Endodermal cell (in vitro differentiated cells): Measurements from ENCODE around the gene GALM. TPM values are rescaled to one million over a fixed set of nuclear protein-coding genes. Genes with fewer than 3 reads are reported as not detected.
"Not testable (repeated sequence)": the region's sequence is repeated elsewhere in the genome, so short reads cannot be mapped to it uniquely, and the experiment has no call there.

Experiments used
- DNase-seq: peaks from one replicate; pipeline ENCODE4 v3.0.0-alpha.2; 2017
- H3K27ac ChIP-seq: 2 replicates; pipeline ENCODE4 v1.5.1; 2013; ENCODE audit warnings: mild to moderate bottlenecking, low read depth, low read length, moderate library complexity
- H3K27me3 ChIP-seq: 2 replicates; pipeline ENCODE4 v1.6.1; 2013; ENCODE audit warnings: mild to moderate bottlenecking, low read length, moderate library complexity; ENCODE audit not compliant: insufficient read depth, control insufficient read depth, poor library complexity, severe bottlenecking
- H3K36me3 ChIP-seq: 2 replicates; pipeline ENCODE4 v1.7.0; 2013; ENCODE audit warnings: mild to moderate bottlenecking, low read length, moderate library complexity; ENCODE audit not compliant: control insufficient read depth, insufficient read depth
- H3K4me1 ChIP-seq: one replicate; pipeline ENCODE4 v1.7.0; 2013; ENCODE audit warnings: low read length; ENCODE audit not compliant: control insufficient read depth, insufficient read depth
- H3K4me3 ChIP-seq: 2 replicates; pipeline ENCODE4 v1.5.1; 2013; ENCODE audit warnings: mild to moderate bottlenecking, low read length, moderate library complexity
- H3K9ac ChIP-seq: 2 replicates; pipeline ENCODE4 v1.6.1; 2013; ENCODE audit warnings: mild to moderate bottlenecking, low read length, moderate library complexity; ENCODE audit not compliant: poor library complexity, severe bottlenecking; ENCODE audit errors: extremely low read depth
- H3K9me3 ChIP-seq: 2 replicates; pipeline ENCODE4 v1.6.1; 2013; ENCODE audit warnings: mild to moderate bottlenecking, low read length, moderate library complexity; ENCODE audit not compliant: control insufficient read depth
- H3K27ac Mint-ChIP-seq: 2 replicates; pipeline ENCODE4 v1.8.0; 2020; ENCODE audit warnings: mixed read lengths
- H3K27me3 Mint-ChIP-seq: 2 replicates; pipeline ENCODE4 v1.8.0; 2021; ENCODE audit warnings: mild to moderate bottlenecking, mixed read lengths; ENCODE audit not compliant: insufficient read depth
- H3K36me3 Mint-ChIP-seq: 2 replicates; pipeline ENCODE4 v1.8.0; 2020; ENCODE audit warnings: low read depth, mixed read lengths
- H3K4me1 Mint-ChIP-seq: 2 replicates; pipeline ENCODE4 v1.8.0; 2020; ENCODE audit warnings: mixed read lengths
- H3K4me3 Mint-ChIP-seq: 2 replicates; pipeline ENCODE4 v1.8.0; 2020; ENCODE audit warnings: mild to moderate bottlenecking, moderate library complexity, mixed read lengths
- H3K9me3 Mint-ChIP-seq: 2 replicates; pipeline ENCODE4 v1.8.0; 2020; ENCODE audit warnings: mild to moderate bottlenecking, mixed read lengths
- WGBS, 2 experiments: methylation state at CpG; one replicate each; pipeline versions ENCODE4 v1.1.5 to v1.1.7; 2013; ENCODE audit warnings: missing lambda C conversion rate in 2 of 2, mixed read lengths in 1 of 2; ENCODE audit not compliant: insufficient coverage in 1 of 2, insufficient read length in 1 of 2; 5-methylcytosine and 5-hydroxymethylcytosine counted together
- total RNA-seq, 2 donors: library from RNA; stranded (reverse); fragmentation: NEBNext Ultra II Directional in 1 of 2; extraction: Animal tissue kit (Norgen Biotek cat#: 25700) in 1 of 2; gene quantifications; 2 replicates in 1 of 2; 3 replicates in 1 of 2; pipeline ENCODE4 v1.2.1, GENCODE V29; 2021
- TF ChIP-seq, protein P1 (sequence below): fragments of 200-600 bp; sonication (generic); conservative IDR thresholded peaks from 2 replicates; pipeline ENCODE4 v1.5.0; 2021; ENCODE audit warnings: antibody characterized with exemption, mild to moderate bottlenecking

The GALM gene
- total RNA-seq, 2 donors from 2014 or later = 14.2 to 16.2 TPM

DNA sequence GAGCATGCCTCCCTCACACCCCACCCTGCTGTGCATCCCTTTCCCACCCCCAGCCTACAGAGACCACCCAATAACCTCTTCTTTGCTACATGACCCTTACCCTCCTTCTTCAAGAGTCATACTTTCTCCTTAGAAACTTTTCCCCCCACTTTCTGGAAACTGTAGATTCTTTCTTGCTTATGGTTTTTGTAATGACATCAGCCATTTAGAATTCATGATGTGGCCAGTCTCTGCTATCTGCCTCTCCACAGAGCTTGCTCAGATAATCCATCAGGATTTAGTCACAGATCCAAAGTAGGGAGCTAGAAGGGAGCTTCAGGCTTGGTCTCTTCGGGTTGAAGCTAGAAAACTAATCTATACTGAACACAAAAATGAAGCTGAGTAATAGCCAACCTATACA is 36.5 kb downstream of the GALM start:
- TF ChIP-seq, protein P1, sequence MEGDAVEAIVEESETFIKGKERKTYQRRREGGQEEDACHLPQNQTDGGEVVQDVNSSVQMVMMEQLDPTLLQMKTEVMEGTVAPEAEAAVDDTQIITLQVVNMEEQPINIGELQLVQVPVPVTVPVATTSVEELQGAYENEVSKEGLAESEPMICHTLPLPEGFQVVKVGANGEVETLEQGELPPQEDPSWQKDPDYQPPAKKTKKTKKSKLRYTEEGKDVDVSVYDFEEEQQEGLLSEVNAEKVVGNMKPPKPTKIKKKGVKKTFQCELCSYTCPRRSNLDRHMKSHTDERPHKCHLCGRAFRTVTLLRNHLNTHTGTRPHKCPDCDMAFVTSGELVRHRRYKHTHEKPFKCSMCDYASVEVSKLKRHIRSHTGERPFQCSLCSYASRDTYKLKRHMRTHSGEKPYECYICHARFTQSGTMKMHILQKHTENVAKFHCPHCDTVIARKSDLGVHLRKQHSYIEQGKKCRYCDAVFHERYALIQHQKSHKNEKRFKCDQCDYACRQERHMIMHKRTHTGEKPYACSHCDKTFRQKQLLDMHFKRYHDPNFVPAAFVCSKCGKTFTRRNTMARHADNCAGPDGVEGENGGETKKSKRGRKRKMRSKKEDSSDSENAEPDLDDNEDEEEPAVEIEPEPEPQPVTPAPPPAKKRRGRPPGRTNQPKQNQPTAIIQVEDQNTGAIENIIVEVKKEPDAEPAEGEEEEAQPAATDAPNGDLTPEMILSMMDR = no peak
- no peaks in the 10 kb centered on the region for H3K4me1 ChIP-seq
- no peaks in the 10 kb centered on the region for H3K9me3 ChIP-seq
- no peaks in the 10 kb centered on the region for H3K27me3 Mint-ChIP-seq
- no peaks in the 10 kb centered on the region for H3K27me3 ChIP-seq
- H3K36me3 Mint-ChIP-seq = peaks cover 9% of the 10 kb centered on the region
- no peaks in the 10 kb centered on the region for H3K36me3 ChIP-seq
- H3K9ac ChIP-seq = no peak overlapping the region
- no peak for DNase-seq
- no peak overlapping the region for H3K4me3 Mint-ChIP-seq
- no peaks in the 10 kb centered on the region for H3K9me3 Mint-ChIP-seq
- H3K27ac Mint-ChIP-seq = no peak overlapping the region
- no peak overlapping the region for H3K4me3 ChIP-seq
- WGBS, 2 experiments = 87 to 100% methylated on average over 1 of the region's 1 CpG
- H3K4me1 Mint-ChIP-seq = peaks cover 3% of the 10 kb centered on the region
- H3K27ac ChIP-seq = no peak overlapping the region

DNA sequence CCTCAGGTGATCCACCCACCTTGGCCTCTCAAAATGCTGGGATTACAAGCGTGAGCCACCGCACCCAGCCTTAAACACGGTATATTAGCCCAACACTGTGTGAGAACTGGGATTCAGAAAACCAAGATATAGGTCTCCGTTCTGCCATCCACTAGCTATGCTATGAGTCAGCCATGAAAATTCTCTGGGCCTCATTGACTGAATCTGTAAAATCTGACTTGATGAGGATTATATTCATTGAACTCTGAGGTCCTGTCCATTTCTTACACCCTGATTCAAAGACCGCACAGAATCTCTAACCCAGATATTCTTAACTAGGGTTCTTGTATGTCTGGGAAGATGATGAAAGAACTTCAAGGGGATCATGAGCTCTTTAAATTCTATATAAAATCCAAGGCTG is 37.4 kb downstream of the GALM start:
- H3K4me3 Mint-ChIP-seq, H3K9me3 ChIP-seq, H3K27ac Mint-ChIP-seq, H3K9ac ChIP-seq, H3K36me3 Mint-ChIP-seq, H3K36me3 ChIP-seq, H3K27me3 ChIP-seq, H3K4me1 Mint-ChIP-seq, H3K4me1 ChIP-seq, H3K9me3 Mint-ChIP-seq, H3K27me3 Mint-ChIP-seq, H3K27ac ChIP-seq, H3K4me3 ChIP-seq, DNase-seq: not testable (repeated sequence)
- WGBS, 2 experiments = 93 to 96% methylated on average over 4 to 5 of the region's 5 CpGs

DNA sequence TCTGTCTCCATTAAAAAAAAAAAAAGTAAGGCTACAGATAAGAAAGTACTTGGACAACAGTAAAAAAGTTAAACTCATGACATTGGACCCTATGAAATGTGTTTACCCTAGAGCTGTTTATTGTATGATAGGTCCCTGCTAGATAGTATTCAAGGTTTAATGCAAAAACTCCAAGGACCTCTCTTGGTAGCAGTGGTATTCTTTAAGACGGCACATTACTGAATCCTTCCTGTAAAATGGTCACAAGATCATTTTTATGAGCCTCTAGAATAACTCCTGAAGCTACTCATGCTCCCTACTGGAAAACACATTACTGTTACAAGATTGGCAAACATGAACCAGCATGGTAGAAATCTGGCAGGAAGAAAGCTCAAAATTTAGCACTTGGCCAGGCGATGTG is 38.8 kb downstream of the GALM start:
- no peaks in the 10 kb centered on the region for H3K27me3 ChIP-seq
- no peak for DNase-seq
- WGBS, 2 experiments = 88 to 100% methylated on average over 2 of the region's 2 CpGs
- H3K9me3 Mint-ChIP-seq = no peaks in the 10 kb centered on the region
- H3K36me3 Mint-ChIP-seq = peaks cover 7% of the 10 kb centered on the region
- no peak overlapping the region for H3K9ac ChIP-seq
- H3K27ac ChIP-seq = no peak overlapping the region
- TF ChIP-seq, protein P1 = no peak
- no peaks in the 10 kb centered on the region for H3K9me3 ChIP-seq
- H3K4me1 Mint-ChIP-seq = peaks cover 14% of the 10 kb centered on the region
- H3K4me3 Mint-ChIP-seq = no peak overlapping the region
- H3K4me1 ChIP-seq = no peaks in the 10 kb centered on the region
- no peaks in the 10 kb centered on the region for H3K36me3 ChIP-seq
- H3K27ac Mint-ChIP-seq = no peak overlapping the region
- no peak overlapping the region for H3K4me3 ChIP-seq
- H3K27me3 Mint-ChIP-seq = no peaks in the 10 kb centered on the region

DNA sequence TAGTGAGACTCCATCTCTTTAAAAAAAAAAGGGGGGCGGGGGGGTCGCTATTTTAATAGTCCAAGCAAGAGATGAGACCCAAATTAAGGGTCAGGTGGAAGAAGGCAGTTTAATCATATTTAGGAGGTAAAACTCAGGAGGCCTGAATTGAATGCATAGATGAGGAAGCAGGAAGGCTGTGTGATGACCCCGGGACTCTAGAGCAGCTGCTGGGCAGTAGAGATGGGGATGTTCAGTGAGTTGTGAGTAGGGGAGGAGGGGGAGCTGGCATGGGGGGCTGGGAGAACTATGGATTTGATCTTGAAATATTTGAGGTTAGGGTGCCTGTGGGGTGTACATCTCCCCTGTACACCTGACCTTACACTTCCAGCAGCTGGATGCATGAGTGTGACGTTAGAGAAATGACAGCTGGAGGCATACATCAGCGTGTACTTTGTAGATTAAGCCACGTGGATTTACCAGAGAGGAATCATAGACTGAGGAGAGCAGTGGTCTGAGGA is 41.0 kb downstream of the GALM start:
- no peaks in the 10 kb centered on the region for H3K27me3 ChIP-seq
- no peak overlapping the region for H3K4me3 Mint-ChIP-seq
- no peak overlapping the region for H3K4me3 ChIP-seq
- H3K4me1 ChIP-seq = no peaks in the 10 kb centered on the region
- H3K36me3 Mint-ChIP-seq = peaks cover 14% of the 10 kb centered on the region
- no peaks in the 10 kb centered on the region for H3K36me3 ChIP-seq
- peaks cover 18% of the 10 kb centered on the region for H3K4me1 Mint-ChIP-seq
- WGBS, 2 experiments = 88 to 91% methylated on average over 5 to 6 of the region's 6 CpGs
- H3K9ac ChIP-seq = no peak overlapping the region
- peaks cover 2% of the 10 kb centered on the region for H3K9me3 Mint-ChIP-seq
- TF ChIP-seq, protein P1 = no peak
- no peak overlapping the region for H3K27ac ChIP-seq
- H3K9me3 ChIP-seq = no peaks in the 10 kb centered on the region
- no peak for DNase-seq
- H3K27me3 Mint-ChIP-seq = no peaks in the 10 kb centered on the region
- no peak overlapping the region for H3K27ac Mint-ChIP-seq

DNA sequence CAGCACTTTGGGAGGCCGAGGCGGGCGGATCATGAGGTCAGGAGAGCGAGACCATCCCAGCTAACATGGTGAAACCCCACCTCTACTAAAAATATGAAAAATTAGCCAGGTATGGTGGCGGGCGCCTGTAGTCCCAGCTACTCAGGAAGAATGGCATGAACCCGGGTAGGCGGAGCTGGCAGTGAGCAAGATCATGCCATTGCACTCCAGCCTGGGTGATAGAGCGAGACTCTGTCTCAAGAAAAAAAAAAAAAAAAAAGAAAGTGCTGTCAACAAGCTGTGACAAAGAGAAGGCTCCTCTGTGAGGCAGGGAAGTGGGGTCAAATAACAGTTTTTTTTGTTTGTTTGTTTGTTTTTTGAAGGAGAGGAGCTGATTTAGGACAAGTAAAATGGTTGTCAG is 42.6 kb downstream of the GALM start:
- H3K4me1 ChIP-seq, H3K4me3 Mint-ChIP-seq, H3K9me3 Mint-ChIP-seq, H3K27me3 ChIP-seq, H3K9me3 ChIP-seq, H3K27ac ChIP-seq, H3K27me3 Mint-ChIP-seq, H3K36me3 ChIP-seq, H3K9ac ChIP-seq, DNase-seq, H3K4me3 ChIP-seq: not testable (repeated sequence)
- Mint-ChIP-seq H3K27ac (peak overlapping the region; percentile 67), H3K36me3 (peaks cover 15% of the 10 kb centered on the region), H3K4me1 (peaks cover 29% of the 10 kb centered on the region)
- 90% methylated on average over 6 to 9 of the region's 9 CpGs for WGBS, 2 experiments
